PC-3 (cell line): ENCODE results near the gene MANSC1. TPM values are rescaled to one million over a fixed set of nuclear protein-coding genes. Genes with fewer than 3 reads are reported as not detected.

Experiments
- ATAC-seq: fragments of 200-7000 bp; cut with Tn5 transposase; 2 replicates; pipeline ENCODE4 v1.9.1; 2020; ENCODE audit warnings: mild to moderate bottlenecking, moderate library complexity
- BruUV-seq: library from RNA; stranded (reverse); fragments of 400-500 nt; replicated peaks from 2 replicates; lab custom pipeline; 2021; lab: Mats Ljungman, UMichigan
- CTCF ChIA-PET: fragments of 300-600 bp; sonication (Branson Sonifier 250); formaldehyde crosslinking; loops from one replicate; lab custom pipeline; 2022; ENCODE audit warnings: antibody characterized with exemption; lab: Charles Lee
- POLR2A ChIA-PET: fragments of 300-600 bp; sonication (Branson Sonifier 250); formaldehyde crosslinking; loops from one replicate; lab custom pipeline; 2022; ENCODE audit warnings: antibody characterized with exemption; ENCODE audit not compliant: unreplicated experiment; lab: Charles Lee
- DNase-seq: peaks from one replicate; pipeline ENCODE4 v3.0.0-alpha.2; 2015
- H2AFZ ChIP-seq: fragments of 300-600 bp; sonication (generic); 2 replicates; pipeline ENCODE4 v1.6.0; 2016; ENCODE audit warnings: antibody characterized with exemption, low read length
- H3F3A ChIP-seq: fragments of 300-600 bp; sonication (generic); one replicate; pipeline ENCODE4 v1.6.0; 2017; ENCODE audit warnings: antibody characterized with exemption, low read length, control low read depth, mild to moderate bottlenecking; ENCODE audit not compliant: unreplicated experiment
- H3K27ac ChIP-seq: fragments of 300-600 bp; sonication (generic); 2 replicates; pipeline ENCODE4 v1.5.1; 2016; ENCODE audit warnings: mild to moderate bottlenecking, low read length
- H3K27me3 ChIP-seq: fragments of 300-600 bp; sonication (generic); 2 replicates; pipeline ENCODE4 v1.6.1; 2016; ENCODE audit warnings: low read length, mixed read lengths
- H3K36me3 ChIP-seq: fragments of 300-600 bp; sonication (generic); 2 replicates; pipeline ENCODE4 v1.6.1; 2016; ENCODE audit warnings: low read depth, mixed run types, low read length, mixed read lengths
- H3K4me1 ChIP-seq: fragments of 300-600 bp; sonication (generic); 2 replicates; pipeline ENCODE4 v1.5.1; 2016; ENCODE audit warnings: low read length; ENCODE audit not compliant: insufficient read depth
- H3K4me2 ChIP-seq: fragments of 300-600 bp; sonication (generic); 2 replicates; pipeline ENCODE4 v1.6.0; 2016; ENCODE audit warnings: low read length
- H3K4me3 ChIP-seq: fragments of 300-600 bp; sonication (generic); 2 replicates; pipeline ENCODE4 v1.5.1; 2016; ENCODE audit warnings: mild to moderate bottlenecking, low read length, mixed read lengths
- H3K79me2 ChIP-seq: fragments of 300-600 bp; sonication (generic); 2 replicates; pipeline ENCODE4 v1.6.1; 2017; ENCODE audit warnings: low read length, mixed read lengths
- H3K9ac ChIP-seq: fragments of 300-600 bp; sonication (generic); 2 replicates; pipeline ENCODE4 v1.6.0; 2016; ENCODE audit warnings: mild to moderate bottlenecking, low read length
- H3K9me2 ChIP-seq: fragments of 300-600 bp; sonication (generic); replicated peaks from 2 replicates; pipeline ENCODE4 v1.6.1; 2016; ENCODE audit warnings: mixed run types, low read length, mixed read lengths
- H3K9me3 ChIP-seq: fragments of 300-600 bp; sonication (generic); 2 replicates; pipeline ENCODE4 v1.6.1; 2016; ENCODE audit warnings: low read length, mixed read lengths
- H4K20me1 ChIP-seq: fragments of 300-600 bp; sonication (generic); 2 replicates; pipeline ENCODE4 v1.6.1; 2016; ENCODE audit warnings: low read length, mixed read lengths
- EZH2 ChIP-seq: fragments of 300-600 bp; sonication (generic); IDR thresholded peaks from one replicate; pipeline ENCODE4 v1.6.1; 2017; ENCODE audit warnings: antibody characterized with exemption, mild to moderate bottlenecking, low read length; ENCODE audit not compliant: unreplicated experiment
- EZH2phosphoT487 ChIP-seq: fragments of 300-600 bp; sonication (generic); IDR thresholded peaks from 2 replicates; pipeline ENCODE4 v1.6.1; 2018; ENCODE audit warnings: mild to moderate bottlenecking, antibody characterized with exemption, low read length, borderline replicate concordance
- intact Hi-C: fragments of 100-400 bp; cut with micrococcal nuclease; formaldehyde crosslinking; loops from 2 replicates; pipeline ENCODE4 v1.9.0; 2023
- total RNA-seq: library from RNA; depleted of rRNA; stranded (reverse); fragments of >200 nt; gene quantifications from 2 replicates; pipeline ENCODE4 v1.2.3, GENCODE V29; 2014
- TF ChIP-seq, protein P1 (sequence below): fragments of 300-600 bp; sonication (generic); conservative IDR thresholded peaks from 2 replicates; pipeline ENCODE4 v1.5.1; 2017; ENCODE audit warnings: antibody characterized with exemption, low read depth, mild to moderate bottlenecking, low read length

MANSC1 gene
- total RNA-seq, 1 experiment from 2014 or later = 2.8 TPM

DNA sequence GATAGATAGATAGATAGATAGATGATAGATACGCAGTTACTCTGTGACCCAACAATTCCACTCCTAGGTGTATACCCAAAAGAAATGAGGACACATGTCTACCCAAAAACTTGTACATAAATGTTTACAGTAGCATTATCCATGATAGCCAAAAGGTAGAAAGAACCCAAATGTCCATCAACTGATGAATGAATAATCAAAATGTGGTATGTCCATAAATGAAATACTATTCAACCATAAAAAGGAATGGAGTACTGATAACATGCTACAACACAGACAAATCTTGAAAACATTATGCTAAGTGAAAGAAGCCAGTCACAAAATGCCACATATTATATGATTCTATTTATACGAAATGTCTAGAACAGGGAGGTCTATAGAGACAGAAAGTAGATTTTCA is 47.1 kb downstream of the MANSC1 start:
- ATAC-seq (no peak), DNase-seq (no peak)
- Histone ChIP-seq H3K27me3 (no peaks in the 10 kb centered on the region), H3K9me2 (no peaks in the 10 kb centered on the region), H3F3A (no peaks in the 10 kb centered on the region), H3K27ac (no peak overlapping the region), H4K20me1 (no peaks in the 10 kb centered on the region), H3K4me1 (no peaks in the 10 kb centered on the region), H3K79me2 (no peaks in the 10 kb centered on the region), H3K36me3 (no peaks in the 10 kb centered on the region), H3K4me3 (no peak overlapping the region), H3K4me2 (no peak overlapping the region), H3K9ac (no peak overlapping the region), H2AFZ (no peak overlapping the region), H3K9me3 (no peaks in the 10 kb centered on the region)
- ChIA-PET POLR2A (no interaction called here), CTCF (no interaction called here)
- BruUV-seq = no TSS peak
- intact Hi-C loops = no loop called here
- TF ChIP-seq EZH2phosphoT487 (no peak), EZH2 (no peak)
- TF ChIP-seq, protein P1, sequence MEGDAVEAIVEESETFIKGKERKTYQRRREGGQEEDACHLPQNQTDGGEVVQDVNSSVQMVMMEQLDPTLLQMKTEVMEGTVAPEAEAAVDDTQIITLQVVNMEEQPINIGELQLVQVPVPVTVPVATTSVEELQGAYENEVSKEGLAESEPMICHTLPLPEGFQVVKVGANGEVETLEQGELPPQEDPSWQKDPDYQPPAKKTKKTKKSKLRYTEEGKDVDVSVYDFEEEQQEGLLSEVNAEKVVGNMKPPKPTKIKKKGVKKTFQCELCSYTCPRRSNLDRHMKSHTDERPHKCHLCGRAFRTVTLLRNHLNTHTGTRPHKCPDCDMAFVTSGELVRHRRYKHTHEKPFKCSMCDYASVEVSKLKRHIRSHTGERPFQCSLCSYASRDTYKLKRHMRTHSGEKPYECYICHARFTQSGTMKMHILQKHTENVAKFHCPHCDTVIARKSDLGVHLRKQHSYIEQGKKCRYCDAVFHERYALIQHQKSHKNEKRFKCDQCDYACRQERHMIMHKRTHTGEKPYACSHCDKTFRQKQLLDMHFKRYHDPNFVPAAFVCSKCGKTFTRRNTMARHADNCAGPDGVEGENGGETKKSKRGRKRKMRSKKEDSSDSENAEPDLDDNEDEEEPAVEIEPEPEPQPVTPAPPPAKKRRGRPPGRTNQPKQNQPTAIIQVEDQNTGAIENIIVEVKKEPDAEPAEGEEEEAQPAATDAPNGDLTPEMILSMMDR = no peak

DNA sequence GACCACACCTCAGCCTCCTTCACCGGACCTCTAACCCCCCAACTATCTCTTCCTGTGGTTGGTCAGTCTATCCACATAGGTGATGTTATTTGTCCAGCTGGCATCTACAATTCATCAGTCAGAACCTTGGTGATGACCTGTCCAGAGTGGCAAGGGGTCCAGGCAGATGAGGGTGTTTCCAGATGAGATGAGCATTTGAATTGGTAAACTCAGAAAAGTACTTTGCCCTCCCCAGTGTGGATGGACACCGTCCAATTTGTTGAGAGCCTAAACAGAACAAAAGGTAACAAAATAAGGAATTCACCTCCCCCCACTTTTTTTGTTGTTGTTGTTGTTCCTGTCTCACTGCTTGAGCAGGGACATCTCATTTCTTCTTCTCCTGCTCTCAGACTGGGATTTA is 48.9 kb downstream of the MANSC1 start:
- Histone ChIP-seq H3K36me3 (no peaks in the 10 kb centered on the region), H3K9me3 (no peaks in the 10 kb centered on the region), H3K27me3 (no peaks in the 10 kb centered on the region), H2AFZ (no peak overlapping the region), H4K20me1 (no peaks in the 10 kb centered on the region), H3K9ac (no peak overlapping the region), H3K79me2 (no peaks in the 10 kb centered on the region), H3K27ac (no peak overlapping the region), H3K9me2 (no peaks in the 10 kb centered on the region), H3F3A (no peaks in the 10 kb centered on the region), H3K4me2 (no peak overlapping the region), H3K4me1 (no peaks in the 10 kb centered on the region), H3K4me3 (no peak overlapping the region)
- ChIA-PET CTCF (no interaction called here), POLR2A (no interaction called here)
- no peak for DNase-seq
- intact Hi-C loops = no loop called here
- TF ChIP-seq EZH2 = no peak
- TF ChIP-seq, protein P1 = no peak
- TF ChIP-seq EZH2phosphoT487 = no peak
- BruUV-seq = no TSS peak
- no peak for ATAC-seq

DNA sequence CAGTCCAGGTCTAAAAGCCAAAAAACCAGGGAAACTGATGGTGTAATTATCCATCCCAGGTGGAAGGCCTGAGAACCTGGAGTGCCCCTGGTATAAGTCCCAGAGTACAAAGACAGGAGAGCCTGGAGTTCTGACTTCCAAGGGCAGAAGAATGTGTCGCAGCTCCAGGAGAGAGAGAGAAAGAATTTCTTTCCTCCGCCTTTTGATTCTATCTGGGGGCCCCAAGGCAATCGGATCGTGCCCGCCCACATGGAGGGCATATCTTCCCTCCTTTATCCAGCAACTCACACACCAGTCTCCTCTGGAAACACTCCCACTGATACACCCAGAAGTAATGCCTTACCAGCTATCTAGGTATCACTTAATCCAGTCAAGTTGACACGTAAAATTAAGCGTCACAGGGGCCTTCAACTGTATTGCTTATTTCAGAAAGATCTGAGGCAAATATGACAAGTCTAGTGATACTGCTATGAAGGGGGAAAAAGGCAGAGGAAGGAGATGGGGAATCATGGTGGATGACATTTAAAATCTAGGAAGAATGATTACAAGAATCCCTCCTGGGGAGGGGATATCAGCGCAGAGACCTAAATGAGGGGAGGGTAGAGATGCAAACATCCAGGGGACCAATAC is 52.7 kb downstream of the MANSC1 start:
- no TSS peak for BruUV-seq
- POLR2A ChIA-PET = interaction anchor here (0.6 to 0.7 kb wide), 2 partner anchors 36 to 62 kb away, joined by 3 to 6 read pairs; no protein-coding TSS in a partner anchor
- intact Hi-C loops = no loop called here
- no peaks in the 10 kb centered on the region for H3K4me1 ChIP-seq
- H3K4me2 ChIP-seq = no peak overlapping the region
- no peaks in the 10 kb centered on the region for H3K9me3 ChIP-seq
- no peak overlapping the region for H2AFZ ChIP-seq
- no peaks in the 10 kb centered on the region for H4K20me1 ChIP-seq
- no peaks in the 10 kb centered on the region for H3K36me3 ChIP-seq
- H3K79me2 ChIP-seq = no peaks in the 10 kb centered on the region
- H3K27ac ChIP-seq = no peak overlapping the region
- H3K9ac ChIP-seq = no peak overlapping the region
- no peak overlapping the region for H3K4me3 ChIP-seq
- CTCF ChIA-PET = no interaction called here
- no peaks in the 10 kb centered on the region for H3K27me3 ChIP-seq
- H3K9me2 ChIP-seq = no peaks in the 10 kb centered on the region
- TF ChIP-seq EZH2 (no peak), EZH2phosphoT487 (no peak)
- TF ChIP-seq, protein P1 = no peak
- ATAC-seq = no peak
- no peak for DNase-seq
- H3F3A ChIP-seq = no peaks in the 10 kb centered on the region
